Caki2 (cell line): ENCODE measurements around the gene EID1. TPM values are rescaled to one million over a fixed set of nuclear protein-coding genes. Genes with fewer than 3 reads are reported as not detected.
"Not testable (repeated sequence)": the region's sequence is repeated elsewhere in the genome, so short reads cannot be mapped to it uniquely, and the experiment has no call there.

Source experiments
- DNase-seq: peaks from one replicate; pipeline ENCODE4 v3.0.0-alpha.2; 2015; ENCODE audit warnings: low read depth
- in situ Hi-C: cut with HindIII; loops from 2 replicates; pipeline ENCODE4 v1.10.0; 2016; ENCODE audit warnings: low sequenced_read_pairs, low pct_unique_long_range_greater_than_20kb, mixed read lengths
- total RNA-seq: library from RNA; depleted of rRNA; stranded (reverse); fragments of >200 nt; shearing (Covaris generic); gene quantifications from 2 replicates; pipeline ENCODE4 v1.2.3, GENCODE V29; 2014; ENCODE audit warnings: low replicate concordance; rRNA removed

Gene EID1, protein sequence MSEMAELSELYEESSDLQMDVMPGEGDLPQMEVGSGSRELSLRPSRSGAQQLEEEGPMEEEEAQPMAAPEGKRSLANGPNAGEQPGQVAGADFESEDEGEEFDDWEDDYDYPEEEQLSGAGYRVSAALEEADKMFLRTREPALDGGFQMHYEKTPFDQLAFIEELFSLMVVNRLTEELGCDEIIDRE
- 165 and 200 TPM in 2 replicates for total RNA-seq

DNA sequence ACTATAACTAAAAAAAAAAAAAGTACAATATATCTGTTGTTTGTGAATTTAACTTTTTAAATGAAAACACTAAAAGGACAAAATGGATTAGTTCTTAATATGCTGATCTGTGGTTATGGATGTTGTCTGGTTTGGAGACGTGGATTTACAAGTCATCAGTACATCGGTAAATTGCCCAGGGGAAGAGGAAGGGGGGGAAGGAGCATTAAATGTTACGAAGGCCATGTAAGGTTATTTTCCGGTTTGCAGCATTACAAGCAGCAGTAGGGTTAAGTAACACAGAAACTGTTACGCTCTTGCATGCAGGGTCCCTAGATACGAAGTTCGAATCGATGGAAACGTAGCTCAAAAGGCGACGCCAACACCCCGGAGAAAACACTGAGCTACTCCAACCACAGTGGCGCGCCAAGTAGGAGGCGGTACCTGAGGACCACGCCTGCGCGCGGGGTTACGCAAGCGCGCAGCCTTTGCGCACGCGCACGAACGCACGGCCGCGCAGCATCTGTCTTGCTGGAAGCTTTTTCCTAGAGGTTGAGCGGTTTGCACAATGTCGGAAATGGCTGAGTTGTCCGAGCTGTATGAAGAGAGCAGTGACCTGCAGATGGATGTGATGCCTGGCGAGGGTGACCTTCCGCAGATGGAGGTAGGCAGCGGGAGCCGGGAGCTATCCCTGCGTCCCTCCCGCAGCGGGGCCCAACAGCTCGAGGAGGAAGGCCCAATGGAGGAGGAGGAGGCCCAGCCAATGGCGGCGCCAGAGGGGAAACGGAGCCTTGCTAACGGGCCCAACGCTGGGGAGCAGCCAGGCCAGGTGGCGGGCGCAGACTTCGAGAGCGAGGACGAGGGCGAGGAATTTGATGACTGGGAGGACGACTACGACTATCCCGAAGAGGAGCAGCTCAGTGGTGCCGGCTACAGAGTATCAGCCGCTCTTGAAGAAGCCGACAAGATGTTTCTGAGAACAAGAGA is at the start of gene EID1:
Gene EID1 (plus strand): TSS at position 505 of the 966 bp plus-strand sequence. CDS start 43 bp downstream, at position 548.
- in situ Hi-C loops: loop anchor here (25.0 kb wide), 1 partner anchor 259 kb away; no protein-coding TSS in a partner anchor
- peak; percentile 91 for DNase-seq

DNA sequence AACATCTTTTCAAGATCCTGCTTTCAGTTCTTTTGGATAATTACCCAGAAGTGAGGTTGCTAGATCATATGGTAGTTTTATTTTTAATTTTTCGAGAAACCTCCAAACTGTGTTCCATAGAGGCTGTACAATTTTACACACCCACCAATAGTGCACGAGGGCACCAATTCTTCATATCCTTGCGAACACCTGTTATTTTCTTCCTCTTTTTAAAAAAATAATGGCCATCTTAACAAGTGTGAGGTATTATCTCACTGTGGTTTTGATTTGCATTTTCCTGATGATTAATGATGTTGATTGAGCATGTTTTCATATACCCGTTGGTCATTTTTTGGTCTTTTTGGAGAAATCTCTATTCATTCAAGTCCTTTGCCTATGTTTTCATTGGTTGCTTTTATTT is 49.5 kb upstream of the EID1 start:
- no peak for DNase-seq
- in situ Hi-C loops: no loop called here

DNA sequence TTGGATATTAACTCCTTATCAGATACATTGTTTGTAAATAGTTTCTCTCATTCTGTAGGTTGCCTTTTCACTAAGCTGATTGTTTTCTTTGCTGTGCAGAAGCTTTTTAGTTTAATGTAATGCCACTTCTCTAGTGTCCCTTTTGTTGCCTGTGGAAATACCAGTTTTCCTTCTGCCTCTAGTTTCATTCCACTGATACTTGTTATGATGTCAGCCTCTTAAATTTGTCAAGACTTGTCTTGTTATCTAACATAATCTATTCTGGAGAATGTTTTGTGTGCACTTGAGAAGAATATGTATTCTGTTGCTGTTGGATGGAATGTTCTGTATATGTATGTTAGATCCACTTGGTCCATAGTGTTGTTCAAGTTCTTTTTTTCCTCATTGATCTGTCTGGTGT is 49.0 kb upstream of the EID1 start:
- in situ Hi-C loops: no loop called here

DNA sequence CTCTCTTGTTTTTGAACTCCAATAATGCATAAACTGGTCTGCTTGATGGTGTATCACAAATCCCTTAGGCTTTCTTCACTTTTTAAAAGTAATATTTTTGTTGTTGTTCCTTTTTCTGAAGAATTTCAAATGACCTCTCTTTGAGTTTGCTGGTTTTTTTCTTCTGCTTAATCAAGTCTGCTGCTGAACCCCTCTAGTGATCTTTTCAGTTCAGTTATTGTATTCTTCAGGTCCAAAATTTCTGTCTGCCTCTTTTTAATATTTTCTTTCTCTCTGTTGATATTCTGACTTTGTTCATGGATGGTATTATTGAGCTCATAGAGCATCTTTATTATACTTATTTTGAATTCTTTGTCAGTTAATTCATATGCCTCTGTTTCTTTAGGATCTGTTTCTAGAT is 45.3 kb upstream of the EID1 start:
- in situ Hi-C loops: no loop called here
- no peak for DNase-seq

More for the DNA sequence above, 49.0 kb upstream of the EID1 start:
- DNase-seq: no peak

DNA sequence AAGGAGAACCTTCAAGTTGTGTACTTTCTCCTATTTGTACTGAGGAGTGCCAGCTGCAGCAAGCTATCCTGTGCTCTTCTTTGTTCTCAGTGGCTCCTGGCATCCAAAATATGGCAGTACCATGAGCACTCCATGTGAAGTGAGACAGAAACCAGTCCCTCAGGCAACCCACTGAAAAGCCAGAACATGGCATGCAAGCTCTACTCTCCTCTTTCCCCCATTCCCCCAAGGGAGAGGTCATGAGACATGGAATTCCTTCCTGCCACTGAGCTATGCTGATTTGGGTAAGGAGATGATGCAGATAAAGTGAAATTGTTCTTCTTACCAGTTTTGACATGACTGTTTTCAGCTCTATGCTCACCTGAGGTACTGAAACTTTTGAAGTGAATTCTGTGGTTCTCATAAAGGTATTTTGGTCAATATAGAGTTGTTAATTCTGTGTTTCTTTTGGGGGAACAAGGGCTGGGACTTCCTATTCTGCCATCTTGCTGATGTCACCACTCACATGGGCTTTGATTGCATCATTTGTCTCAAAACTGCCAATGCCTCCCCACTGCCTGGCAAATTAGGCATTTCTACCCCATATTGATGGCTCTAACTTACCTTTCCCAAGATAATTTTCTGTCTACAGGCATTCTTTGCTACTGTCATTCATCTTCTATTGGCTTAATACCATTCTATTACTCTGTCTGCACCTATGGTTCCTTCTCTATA is 44.3 kb upstream of the EID1 start:
- in situ Hi-C loops: no loop called here
- DNase-seq: no peak

DNA sequence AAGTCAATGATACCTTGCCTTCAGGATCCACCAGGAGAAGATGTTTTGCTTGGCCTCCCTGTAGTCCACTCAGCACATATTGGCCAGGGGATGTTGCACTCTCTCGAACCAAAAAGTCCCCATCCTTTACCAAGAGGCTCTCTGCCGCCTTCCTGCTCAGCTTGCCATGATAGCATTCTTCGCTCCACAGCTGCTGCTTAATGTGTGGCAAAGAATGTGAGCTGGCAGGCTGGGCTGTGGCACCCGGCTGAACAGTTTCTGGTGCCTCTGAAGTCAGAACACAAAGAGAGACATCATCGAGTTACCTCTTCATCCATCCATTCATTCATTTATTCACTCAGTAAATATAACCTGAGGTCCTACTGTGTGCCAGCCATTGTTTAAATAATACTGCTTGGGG is 43.2 kb upstream of the EID1 start:
- in situ Hi-C loops: no loop called here
- DNase-seq: no peak

DNA sequence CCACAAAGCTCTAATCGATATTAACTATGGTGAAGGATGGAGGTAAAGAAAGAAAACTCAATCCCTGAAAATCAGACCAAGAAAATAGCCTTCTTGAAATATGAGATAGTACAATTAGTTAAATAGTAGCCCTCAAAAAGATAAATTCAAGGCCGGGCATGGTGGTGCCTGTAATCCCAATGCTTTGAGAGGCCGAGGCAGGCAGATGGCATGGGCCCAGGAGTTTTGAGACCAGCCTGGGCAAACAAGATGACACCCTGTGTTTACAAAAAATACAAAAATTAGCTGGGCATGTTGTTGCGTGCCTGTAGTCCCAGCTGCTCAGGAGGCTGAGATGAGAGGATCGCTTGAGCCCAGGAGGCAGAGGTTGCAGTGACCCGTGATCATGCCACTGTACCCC is 35.4 kb upstream of the EID1 start:
- no peak for DNase-seq
- in situ Hi-C loops: no loop called here

DNA sequence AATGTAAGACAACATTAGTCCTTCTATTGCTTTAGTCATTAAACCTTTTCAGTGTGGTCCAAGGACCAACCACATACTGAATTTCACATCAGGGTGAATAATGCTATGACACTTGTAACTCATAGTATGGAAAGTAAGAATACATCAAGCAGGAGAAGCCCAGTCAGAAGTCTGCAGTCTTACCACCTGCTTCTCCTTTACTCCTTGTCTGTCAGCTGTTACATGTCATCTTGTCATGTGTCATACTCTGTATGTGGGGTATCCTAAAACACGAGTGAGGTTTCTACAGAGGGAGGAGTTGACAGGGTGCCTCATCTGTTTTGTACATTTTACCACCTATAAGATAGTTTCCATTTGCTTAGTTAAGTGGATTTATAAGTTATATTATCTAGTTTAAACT is 32.8 kb upstream of the EID1 start:
- in situ Hi-C loops: no loop called here
- no peak for DNase-seq

DNA sequence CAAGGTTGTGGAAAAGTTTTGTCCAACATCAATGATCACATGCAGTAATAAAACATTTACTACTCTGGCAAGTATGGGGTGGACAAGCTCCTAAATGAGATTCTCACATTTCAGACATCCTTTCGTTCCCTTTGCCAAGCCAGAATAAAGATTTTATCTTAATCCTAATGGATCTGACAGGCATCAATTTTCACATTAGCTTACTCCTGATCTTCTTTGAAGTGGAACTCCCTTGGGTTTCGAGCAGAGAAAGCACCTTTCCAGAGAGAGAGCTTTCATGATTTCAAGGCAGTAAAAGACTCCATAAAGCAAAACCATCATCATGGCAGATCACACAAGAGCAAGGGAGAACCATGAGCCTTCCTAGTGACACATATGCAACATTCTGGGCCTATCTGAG is 27.3 kb upstream of the EID1 start:
- no peak for DNase-seq
- in situ Hi-C loops: no loop called here

DNA sequence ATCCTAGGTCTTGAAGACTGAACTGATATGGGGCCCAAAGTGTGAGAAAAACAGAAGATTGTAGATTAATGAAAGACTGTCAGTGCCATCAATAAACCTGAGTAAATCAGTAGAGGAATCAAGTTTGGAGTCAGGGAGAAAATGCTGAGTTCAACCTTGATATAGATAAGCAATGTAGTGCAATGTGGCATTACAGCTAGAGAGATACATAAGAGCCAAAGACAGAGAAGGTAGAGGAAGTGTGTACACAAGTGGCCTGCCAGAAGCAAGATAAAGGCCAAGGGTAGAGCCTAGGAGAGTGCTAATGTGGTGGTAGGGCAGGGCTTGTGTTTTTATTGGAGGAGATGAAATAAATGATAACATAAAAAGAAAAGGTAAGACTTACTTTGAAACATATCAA is 26.0 kb upstream of the EID1 start:
- in situ Hi-C loops: no loop called here
- no peak for DNase-seq

DNA sequence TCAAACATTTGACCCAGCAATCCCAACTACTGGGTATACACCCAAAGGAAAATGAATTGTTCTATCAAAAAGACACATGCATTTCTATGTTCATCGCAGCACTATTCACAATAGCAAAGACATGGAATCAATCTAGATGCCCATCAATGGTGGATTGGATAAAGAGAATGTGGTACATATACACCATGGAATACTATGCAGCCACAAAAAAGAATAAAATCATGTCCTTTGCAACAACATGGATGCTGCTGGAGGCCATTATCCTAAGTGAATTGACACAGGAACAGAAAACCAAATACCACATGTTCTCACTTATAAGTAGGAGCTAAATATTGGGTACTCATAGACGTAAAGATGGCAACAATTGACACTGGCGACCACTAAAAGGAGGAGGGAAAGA is 23.5 kb upstream of the EID1 start:
- in situ Hi-C loops, DNase-seq: not testable (repeated sequence)

DNA sequence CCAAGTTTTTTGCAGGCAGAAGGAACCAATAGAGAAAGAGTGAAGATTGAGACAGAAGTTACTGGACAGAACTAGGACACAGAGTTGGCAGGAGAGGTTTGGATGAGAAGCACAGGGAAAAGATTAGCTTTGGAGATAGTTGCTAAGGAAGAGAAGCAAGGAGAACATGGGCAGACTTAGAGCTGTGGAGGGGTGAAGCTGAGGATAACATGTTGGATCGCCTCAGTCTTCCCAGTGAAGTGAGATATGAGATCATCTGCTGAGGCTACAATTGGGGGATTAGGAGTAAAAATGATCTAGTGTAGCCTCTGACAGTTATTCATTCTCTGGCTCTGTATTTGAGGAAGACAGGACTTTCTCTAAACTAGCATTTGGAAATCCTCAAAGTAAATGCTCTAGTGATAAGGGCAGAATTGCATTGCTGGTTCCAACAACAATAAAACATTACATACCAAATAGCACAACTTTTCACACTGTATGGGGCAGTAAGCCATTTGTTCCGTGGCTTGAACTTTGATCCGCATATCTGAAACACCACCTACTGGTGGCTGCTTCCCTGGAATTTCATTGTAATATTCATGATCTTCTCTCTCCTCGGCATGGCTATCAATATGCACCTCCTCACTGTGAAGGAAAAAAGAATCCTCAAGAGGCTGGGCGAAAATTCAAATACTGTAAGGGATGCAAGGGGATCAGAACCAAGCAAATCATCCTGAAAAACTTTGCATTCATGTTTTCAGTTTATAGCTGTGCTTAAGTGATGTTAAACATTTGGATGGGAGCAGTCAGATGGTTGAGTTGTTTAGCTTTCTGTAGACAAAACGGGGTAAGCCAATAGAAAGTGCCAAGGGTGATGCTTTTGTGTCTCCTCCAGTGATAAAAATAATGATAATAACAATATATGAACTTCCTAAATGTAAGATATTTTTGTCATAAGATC is 22.2 kb upstream of the EID1 start:
- DNase-seq: peak; percentile 65
- in situ Hi-C loops: no loop called here

DNA sequence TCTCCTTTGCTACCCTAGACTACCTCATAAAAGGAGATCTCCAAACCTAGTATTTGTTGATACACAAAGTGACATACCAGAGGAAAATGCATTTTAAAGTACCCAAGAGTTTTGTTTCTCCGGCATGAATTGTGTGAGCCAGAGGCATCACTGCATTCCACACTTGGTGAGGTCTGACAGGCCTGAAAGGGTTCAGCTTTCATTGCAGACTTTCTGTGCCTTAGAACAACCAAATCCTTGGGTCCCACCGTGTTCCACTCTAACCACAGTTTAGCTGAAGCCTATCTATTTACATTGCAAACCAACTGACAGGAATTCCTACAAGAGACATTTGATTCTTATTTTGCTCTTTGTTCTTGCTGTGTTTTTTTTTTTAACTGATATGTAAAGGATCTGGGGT is 21.0 kb upstream of the EID1 start:
- in situ Hi-C loops: no loop called here
- no peak for DNase-seq

DNA sequence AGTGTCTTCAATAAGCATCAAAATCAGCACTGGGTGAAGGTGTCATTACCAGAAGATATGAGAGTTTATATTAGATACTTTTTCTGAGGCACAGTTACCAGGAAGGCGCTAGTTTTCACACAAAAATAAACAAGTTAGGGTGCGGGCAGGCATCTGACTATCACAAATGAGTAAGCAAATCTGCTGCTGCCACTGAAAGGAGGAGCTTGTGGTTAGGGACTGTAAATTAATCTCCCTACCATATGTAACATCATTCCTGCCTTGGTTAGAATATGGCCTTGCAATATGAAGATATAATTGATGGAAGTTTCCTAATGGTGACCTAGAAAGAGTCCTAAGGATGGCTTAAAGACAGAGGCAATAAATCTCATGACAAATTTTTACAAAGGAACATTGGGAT is 19.5 kb upstream of the EID1 start:
- in situ Hi-C loops: no loop called here
- peak; percentile 65 for DNase-seq

DNA sequence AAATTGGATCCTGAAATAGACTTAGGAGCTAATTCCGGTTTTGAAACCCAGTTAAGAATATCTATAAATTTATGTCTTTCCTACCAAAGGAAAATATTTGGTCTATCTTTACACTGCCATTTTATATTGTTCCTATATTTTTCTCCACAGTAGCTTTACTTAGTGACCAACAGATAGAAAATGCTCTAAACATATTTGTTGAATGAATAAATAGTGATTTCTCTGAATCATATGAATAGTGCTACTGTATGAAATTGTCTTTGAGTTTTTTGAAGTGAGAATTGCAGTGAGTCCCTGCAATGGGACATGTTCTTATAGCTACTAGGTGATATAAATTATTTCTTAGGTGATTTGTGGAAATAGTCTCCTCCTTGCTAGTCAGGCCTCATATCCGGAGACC is 18.5 kb upstream of the EID1 start:
- in situ Hi-C loops: no loop called here
- no peak for DNase-seq

DNA sequence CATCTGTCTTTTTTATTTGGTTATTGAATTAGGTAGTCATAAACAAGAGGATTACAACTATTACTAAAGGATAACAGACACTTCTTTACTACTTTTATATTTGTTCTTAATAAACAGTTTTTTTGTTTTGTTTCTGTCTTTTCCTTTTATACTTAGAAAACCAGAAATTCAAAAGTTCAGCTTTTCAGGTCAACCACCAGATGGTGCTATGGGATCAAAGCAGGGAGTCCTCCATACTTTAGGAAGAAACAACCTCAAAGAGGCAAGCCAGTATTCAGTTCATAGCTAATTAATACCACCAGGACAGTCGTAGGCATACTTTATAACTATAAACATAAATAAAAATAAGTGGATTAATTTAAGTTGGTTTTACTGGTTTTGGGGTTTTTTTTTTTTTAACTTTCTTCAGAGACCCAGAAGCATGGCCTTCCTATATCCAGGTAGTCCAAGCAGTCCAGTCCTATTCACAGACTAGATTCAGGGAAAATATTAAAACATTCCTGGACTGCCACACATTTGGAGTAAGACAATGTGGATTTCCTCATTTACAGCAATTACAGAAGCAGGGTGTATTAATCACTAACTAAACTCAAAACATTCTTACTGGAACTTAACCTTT is 16.0 kb upstream of the EID1 start:
- DNase-seq: peak; percentile 42

DNA sequence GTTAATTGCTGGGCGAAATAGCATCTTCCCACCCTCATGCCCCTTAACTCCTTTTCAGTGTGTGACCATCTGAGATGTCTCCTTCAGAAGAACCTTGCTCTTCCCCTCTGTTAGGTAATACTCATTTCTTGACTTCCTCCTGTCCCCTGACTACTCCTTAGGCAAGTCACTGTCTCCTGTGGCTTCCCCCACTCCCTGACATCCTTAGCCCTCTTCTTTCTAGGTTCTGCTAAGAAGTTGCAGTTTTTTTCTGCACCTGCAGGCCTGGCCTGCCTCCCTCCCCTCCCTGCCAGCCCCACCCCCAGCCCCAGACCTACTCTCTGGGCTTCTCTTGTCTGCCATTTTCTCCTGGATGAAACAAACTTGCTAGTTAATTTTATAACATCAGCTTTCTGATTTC is 15.2 kb upstream of the EID1 start:
- in situ Hi-C loops: no loop called here
- DNase-seq: no peak

More for the DNA sequence above, 16.0 kb upstream of the EID1 start:
- in situ Hi-C loops: no loop called here
